GM23248 (cell line): ENCODE measurements around the gene WIPF2.

ENCODE experiments used
- EZH2 ChIP-seq: fragments of 200-600 bp; sonication (generic); IDR thresholded peaks from 2 replicates; pipeline ENCODE4 v1.6.1; 2018; ENCODE audit warnings: antibody characterized with exemption, mild to moderate bottlenecking; ENCODE audit not compliant: insufficient read depth, poor library complexity, severe bottlenecking
- EZH2phosphoT487 ChIP-seq: fragments of 200-600 bp; sonication (generic); IDR thresholded peaks from 2 replicates; pipeline ENCODE4 v1.6.1; 2018; ENCODE audit warnings: antibody characterized with exemption, moderate library complexity, mild to moderate bottlenecking, low read depth; ENCODE audit not compliant: insufficient read depth

GRCh38 chr17:40218740-40219593 lies at the start of gene WIPF2:
- TF ChIP-seq EZH2phosphoT487 (no peak), EZH2 (no peak)
